DMS153 treated with DMSO at 0.1 percent for 48 hours (cell line): ENCODE measurements around the gene ADD1.
"Not testable (repeated sequence)": the region's sequence is repeated elsewhere in the genome, so short reads cannot be mapped to it uniquely, and the experiment has no call there.

ENCODE experiments used
- DNase-seq: peaks from one replicate; lab custom pipeline; 2025; ENCODE audit not compliant: unreplicated experiment; lab: John Stamatoyannopoulos, UW

ADD1 gene

GRCh38 chr4:2942532-2943363 lies 99.1 kb downstream of the ADD1 start:
- DNase-seq: no peak

GRCh38 chr4:2943364-2944090 lies 99.9 kb downstream of the ADD1 start:
- no peak for DNase-seq

- no peak for DNase-seq
These were observed 100.4 kb downstream of the ADD1 start for GRCh38 chr4:2944091-2944482.

GRCh38 chr4:2944586-2945526 lies 101.2 kb downstream of the ADD1 start:
- no peak for DNase-seq

- DNase-seq: not testable (repeated sequence)
These were observed 102.3 kb downstream of the ADD1 start for GRCh38 chr4:2945619-2946604.

- no peak for DNase-seq
These were observed 103.4 kb downstream of the ADD1 start for GRCh38 chr4:2946812-2947600.

GRCh38 chr4:2947926-2948325 lies 104.3 kb downstream of the ADD1 start:
- DNase-seq: no peak

- no peak for DNase-seq
These were observed 105.5 kb downstream of the ADD1 start for GRCh38 chr4:2948895-2949781.

GRCh38 chr4:2949782-2950125 lies 106.1 kb downstream of the ADD1 start:
- no peak for DNase-seq

- DNase-seq: no peak
These were observed 106.8 kb downstream of the ADD1 start for GRCh38 chr4:2950221-2950989.

GRCh38 chr4:2953496-2953895 lies 109.9 kb downstream of the ADD1 start:
- DNase-seq: no peak

GRCh38 chr4:2954358-2955185 lies 110.9 kb downstream of the ADD1 start:
- DNase-seq: no peak

GRCh38 chr4:2955186-2956044 lies 111.8 kb downstream of the ADD1 start:
- not testable (repeated sequence) for DNase-seq

GRCh38 chr4:2958446-2958845 lies 114.8 kb downstream of the ADD1 start:
- no peak for DNase-seq

- not testable (repeated sequence) for DNase-seq
These were observed 116.8 kb downstream of the ADD1 start for GRCh38 chr4:2960450-2960849.

- no peak for DNase-seq
These were observed 117.8 kb downstream of the ADD1 start for GRCh38 chr4:2961421-2961810.
